Astrocyte of the cerebellum (primary cell): ENCODE data around the gene TBX5.

ENCODE experiments used
- DNase-seq: peaks from one replicate; pipeline ENCODE4 v3.0.0-alpha.2; 2011; ENCODE audit warnings: low read depth
- H3K4me3 ChIP-seq: 2 replicates; pipeline ENCODE4 v1.5.1; 2011; ENCODE audit warnings: mild to moderate bottlenecking, low read depth, low read length, moderate library complexity
- in situ Hi-C: cut with HindIII; loops from 2 replicates; pipeline ENCODE4 v1.10.0; 2017; ENCODE audit warnings: low sequenced_read_pairs
- TF ChIP-seq, protein P1 (sequence below): IDR thresholded peaks from 2 replicates; pipeline ENCODE4 v1.5.1; 2012; ENCODE audit warnings: low read length, low read depth, moderate library complexity, mild to moderate bottlenecking; ENCODE audit errors: missing control alignments

Gene TBX5

GRCh38 chr12:114318984-114319383 is 87.0 kb downstream of the TBX5 start:
- no peak overlapping the region for H3K4me3 ChIP-seq
- TF ChIP-seq, protein P1, sequence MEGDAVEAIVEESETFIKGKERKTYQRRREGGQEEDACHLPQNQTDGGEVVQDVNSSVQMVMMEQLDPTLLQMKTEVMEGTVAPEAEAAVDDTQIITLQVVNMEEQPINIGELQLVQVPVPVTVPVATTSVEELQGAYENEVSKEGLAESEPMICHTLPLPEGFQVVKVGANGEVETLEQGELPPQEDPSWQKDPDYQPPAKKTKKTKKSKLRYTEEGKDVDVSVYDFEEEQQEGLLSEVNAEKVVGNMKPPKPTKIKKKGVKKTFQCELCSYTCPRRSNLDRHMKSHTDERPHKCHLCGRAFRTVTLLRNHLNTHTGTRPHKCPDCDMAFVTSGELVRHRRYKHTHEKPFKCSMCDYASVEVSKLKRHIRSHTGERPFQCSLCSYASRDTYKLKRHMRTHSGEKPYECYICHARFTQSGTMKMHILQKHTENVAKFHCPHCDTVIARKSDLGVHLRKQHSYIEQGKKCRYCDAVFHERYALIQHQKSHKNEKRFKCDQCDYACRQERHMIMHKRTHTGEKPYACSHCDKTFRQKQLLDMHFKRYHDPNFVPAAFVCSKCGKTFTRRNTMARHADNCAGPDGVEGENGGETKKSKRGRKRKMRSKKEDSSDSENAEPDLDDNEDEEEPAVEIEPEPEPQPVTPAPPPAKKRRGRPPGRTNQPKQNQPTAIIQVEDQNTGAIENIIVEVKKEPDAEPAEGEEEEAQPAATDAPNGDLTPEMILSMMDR, result no peak
- DNase-seq, result no peak
- in situ Hi-C loops, result no loop called here

DNA sequence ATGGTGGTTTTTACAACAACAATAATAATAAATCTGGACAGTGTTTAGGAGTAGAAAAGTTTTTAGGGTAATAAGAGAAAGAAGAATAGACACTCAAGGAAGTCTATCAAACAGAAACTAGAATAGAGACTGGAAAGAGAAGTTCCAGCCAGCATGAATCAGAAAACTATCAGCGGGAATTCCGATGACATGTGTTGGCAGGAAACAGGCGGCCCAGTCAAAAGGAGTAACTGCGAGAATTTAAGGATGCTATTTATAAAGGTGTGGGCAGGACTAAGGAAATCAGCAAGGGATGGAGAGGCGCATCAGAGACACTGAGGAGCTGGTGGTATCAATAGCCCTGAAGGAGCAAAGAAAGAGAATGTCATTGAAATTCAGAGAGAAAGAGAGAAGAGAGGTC is 89.9 kb downstream of the TBX5 start:
- H3K4me3 ChIP-seq, result no peak overlapping the region
- peak; percentile 4 for DNase-seq
- in situ Hi-C loops, result no loop called here
- TF ChIP-seq, protein P1, result no peak

GRCh38 chr12:114314974-114315720 is 90.8 kb downstream of the TBX5 start:
- no peak overlapping the region for H3K4me3 ChIP-seq
- DNase-seq, result no peak
- in situ Hi-C loops, result no loop called here
- TF ChIP-seq, protein P1, result no peak

GRCh38 chr12:114314403-114314802 is 91.5 kb downstream of the TBX5 start:
- TF ChIP-seq, protein P1, result no peak
- in situ Hi-C loops, result no loop called here
- DNase-seq, result no peak
- H3K4me3 ChIP-seq, result no peak overlapping the region

DNA sequence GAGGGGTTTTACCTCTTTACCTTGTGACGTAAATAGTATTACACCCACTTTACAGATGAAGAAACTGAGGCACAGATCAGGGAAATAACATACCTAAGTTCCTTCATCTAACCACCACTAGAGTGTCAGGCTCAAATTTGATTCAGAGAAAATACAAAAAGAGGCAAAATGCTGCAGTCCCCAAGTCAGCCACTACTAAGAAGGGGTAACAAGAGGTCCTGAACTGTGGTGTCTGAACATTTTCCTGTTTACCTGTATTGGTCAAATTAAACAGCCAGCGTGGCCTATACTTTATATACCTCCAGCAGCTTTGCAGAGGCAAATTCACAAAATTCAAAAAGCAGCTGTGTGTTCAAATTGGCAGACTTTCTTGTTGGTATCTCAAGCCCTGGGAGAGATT is 92.0 kb downstream of the TBX5 start:
- H3K4me3 ChIP-seq, result no peak overlapping the region
- in situ Hi-C loops, result no loop called here
- TF ChIP-seq, protein P1, result no peak
- DNase-seq, result no peak

- in situ Hi-C loops, result no loop called here
- TF ChIP-seq, protein P1, result no peak
- H3K4me3 ChIP-seq, result no peak overlapping the region
- no peak for DNase-seq
These were observed 94.0 kb downstream of the TBX5 start for GRCh38 chr12:114311974-114312373.

DNA sequence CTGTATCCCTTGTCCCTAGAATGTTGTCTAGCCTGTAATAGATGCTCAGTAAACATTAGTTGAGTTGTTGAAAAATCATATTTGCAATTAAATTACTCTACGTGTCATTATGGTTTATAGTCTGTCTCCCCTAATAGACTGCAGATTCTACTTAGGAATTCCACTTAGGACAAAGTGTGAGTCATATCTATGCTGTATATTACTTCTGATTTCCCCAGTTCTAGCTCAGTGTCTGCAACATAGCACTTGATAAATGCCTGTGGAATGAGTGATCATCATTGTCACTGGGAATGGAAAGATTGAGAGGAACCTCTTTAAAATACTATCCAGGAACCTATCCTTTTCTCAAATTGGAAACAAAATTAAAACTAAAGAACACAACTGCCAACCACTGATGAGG is 99.3 kb downstream of the TBX5 start:
- DNase-seq, result no peak
- TF ChIP-seq, protein P1, result no peak
- H3K4me3 ChIP-seq, result no peak overlapping the region
- in situ Hi-C loops, result no loop called here
